Smooth muscle cell (in vitro differentiated cells): ENCODE measurements around the gene FEV. TPM values are rescaled to one million over a fixed set of nuclear protein-coding genes. Genes with fewer than 3 reads are reported as not detected.
A peak's percentile ranks its signal among the peaks of the same experiment; 100 is the strongest.

Source experiments
- DNase-seq: peaks from one replicate; lab custom pipeline; 2025; ENCODE audit not compliant: unreplicated experiment; lab: John Stamatoyannopoulos, UW
- H2AFZ ChIP-seq: fragments of 200-600 bp; sonication (generic); 2 replicates; pipeline ENCODE4 v1.6.0; 2016; ENCODE audit warnings: antibody characterized with exemption, low read depth, mild to moderate bottlenecking
- H3F3A ChIP-seq: fragments of 200-600 bp; sonication (generic); 2 replicates; pipeline ENCODE4 v1.6.0; 2017; ENCODE audit warnings: antibody characterized with exemption, low read depth
- H3K27ac ChIP-seq: fragments of 200-600 bp; sonication (generic); 2 replicates; pipeline ENCODE4 v1.5.1; 2016; ENCODE audit warnings: low read depth, mild to moderate bottlenecking
- H3K27me3 ChIP-seq: fragments of 200-600 bp; sonication (generic); 2 replicates; pipeline ENCODE4 v1.6.1; 2016; ENCODE audit warnings: low read depth, mild to moderate bottlenecking
- H3K36me3 ChIP-seq: fragments of 200-600 bp; sonication (generic); 2 replicates; pipeline ENCODE4 v1.5.1; 2016; ENCODE audit warnings: low read depth
- H3K4me1 ChIP-seq: fragments of 200-600 bp; sonication (generic); 2 replicates; pipeline ENCODE4 v1.5.1; 2016; ENCODE audit warnings: low read depth
- H3K4me2 ChIP-seq: fragments of 200-600 bp; sonication (generic); 2 replicates; pipeline ENCODE4 v1.6.0; 2016; ENCODE audit warnings: mild to moderate bottlenecking
- H3K4me3 ChIP-seq: fragments of 200-600 bp; sonication (generic); 2 replicates; pipeline ENCODE4 v1.5.1; 2016; ENCODE audit warnings: mild to moderate bottlenecking
- H3K79me2 ChIP-seq: fragments of 200-600 bp; sonication (generic); 2 replicates; pipeline ENCODE4 v1.6.0; 2016; ENCODE audit warnings: low read depth, mild to moderate bottlenecking
- H3K9ac ChIP-seq: fragments of 200-600 bp; sonication (generic); 2 replicates; pipeline ENCODE4 v1.6.0; 2016; ENCODE audit warnings: low read depth
- H3K9me3 ChIP-seq: fragments of 200-600 bp; sonication (generic); replicated peaks from 2 replicates; pipeline ENCODE4 v1.5.1; 2016; ENCODE audit warnings: low read depth
- H4K20me1 ChIP-seq: fragments of 200-600 bp; sonication (generic); 2 replicates; pipeline ENCODE4 v1.6.0; 2016; ENCODE audit warnings: low read depth
- CTCF ChIP-seq: fragments of 200-600 bp; sonication (generic); IDR thresholded peaks from 2 replicates; pipeline ENCODE4 v1.5.1; 2017; ENCODE audit warnings: borderline replicate concordance, mild to moderate bottlenecking, antibody characterized with exemption; ENCODE audit not compliant: insufficient read depth, poor library complexity, severe bottlenecking
- WGBS: methylation state at CpG from one replicate; pipeline ENCODE4 v1.1.7; 2016; ENCODE audit warnings: low lambda C conversion rate; 5-methylcytosine and 5-hydroxymethylcytosine counted together
- polyA plus RNA-seq: library from polyadenylated mRNA; unstranded; fragments of >200 nt; fragmentation: Nextera tagmentation; extraction: Ambion mirVana; gene quantifications from 2 replicates; pipeline ENCODE4 v1.2.1, GENCODE V29; 2016
- total RNA-seq: library from RNA; depleted of rRNA; stranded (reverse); fragments of >200 nt; gene quantifications from 2 replicates; pipeline ENCODE4 v1.2.3, GENCODE V29; 2014

Gene FEV
- total and polyA plus RNA-seq, 2 experiments from 2014 or later: not detected

- peak; percentile 1 for TF ChIP-seq CTCF
- Histone ChIP-seq H2AFZ (peak within 1 kb of the TSS; percentile 43), H3K36me3 (no peaks in the 10 kb centered on the region), H3K27me3 (peaks cover 73% of the 10 kb centered on the region), H3K9me3 (no peaks in the 10 kb centered on the region), H3K27ac (no peak within 1 kb of the TSS), H3K4me3 (peak within 1 kb of the TSS; percentile 45), H3K4me1 (peaks cover 9% of the 10 kb centered on the region), H3K9ac (no peak within 1 kb of the TSS), H3F3A (no peaks in the 10 kb centered on the region), H3K79me2 (no peaks in the 10 kb centered on the region), H4K20me1 (no peaks in the 10 kb centered on the region), H3K4me2 (peak within 1 kb of the TSS; percentile 88)
- 3% methylated on average over 82 of the region's 88 CpGs for WGBS
- no peak for DNase-seq
Observed at GRCh38 chr2:218993345-218994315, 8.6 kb upstream of the FEV start, which contains the start of gene CRYBA2. CRYBA2 (minus strand) TSS chr2:218993422; CDS start chr2:218993176, 246 bp downstream.

GRCh38 chr2:218992703-218993344 lies 7.8 kb upstream of the FEV start:
- no peak for DNase-seq
- no peak overlapping the region for H3K9ac ChIP-seq
- H3K4me2 ChIP-seq: peak overlapping the region; percentile 88
- H3K4me3 ChIP-seq: peak overlapping the region; percentile 45
- no peaks in the 10 kb centered on the region for H4K20me1 ChIP-seq
- peaks cover 7% of the 10 kb centered on the region for H3K4me1 ChIP-seq
- no peaks in the 10 kb centered on the region for H3K9me3 ChIP-seq
- WGBS: 7% methylated on average over 44 of the region's 44 CpGs
- no peaks in the 10 kb centered on the region for H3F3A ChIP-seq
- H3K27me3 ChIP-seq: peaks cover 81% of the 10 kb centered on the region
- no peak overlapping the region for H2AFZ ChIP-seq
- no peak overlapping the region for H3K27ac ChIP-seq
- no peaks in the 10 kb centered on the region for H3K79me2 ChIP-seq
- no peaks in the 10 kb centered on the region for H3K36me3 ChIP-seq
- TF ChIP-seq CTCF: no peak

GRCh38 chr2:218992196-218992595 lies 7.2 kb upstream of the FEV start:
- H3K27me3 ChIP-seq: peaks cover 87% of the 10 kb centered on the region
- no peaks in the 10 kb centered on the region for H3K79me2 ChIP-seq
- no peak for TF ChIP-seq CTCF
- H2AFZ ChIP-seq: no peak overlapping the region
- 41% methylated on average over 7 of the region's 7 CpGs for WGBS
- no peaks in the 10 kb centered on the region for H3K9me3 ChIP-seq
- peaks cover 7% of the 10 kb centered on the region for H3K4me1 ChIP-seq
- no peaks in the 10 kb centered on the region for H4K20me1 ChIP-seq
- no peak overlapping the region for H3K4me2 ChIP-seq
- no peak for DNase-seq
- no peaks in the 10 kb centered on the region for H3K36me3 ChIP-seq
- H3K4me3 ChIP-seq: no peak overlapping the region
- no peaks in the 10 kb centered on the region for H3F3A ChIP-seq
- no peak overlapping the region for H3K27ac ChIP-seq
- H3K9ac ChIP-seq: no peak overlapping the region
